Measurements from ENCODE around the gene PHTF2. TPM values are rescaled to one million over a fixed set of nuclear protein-coding genes. Genes with fewer than 3 reads are reported as not detected.
A peak's percentile ranks its signal among the peaks of the same experiment; 100 is the strongest.

The PHTF2 gene
- total and polyA plus RNA-seq, 11 donors: 9.6 to 47.2 (median 24.2) TPM

DNA sequence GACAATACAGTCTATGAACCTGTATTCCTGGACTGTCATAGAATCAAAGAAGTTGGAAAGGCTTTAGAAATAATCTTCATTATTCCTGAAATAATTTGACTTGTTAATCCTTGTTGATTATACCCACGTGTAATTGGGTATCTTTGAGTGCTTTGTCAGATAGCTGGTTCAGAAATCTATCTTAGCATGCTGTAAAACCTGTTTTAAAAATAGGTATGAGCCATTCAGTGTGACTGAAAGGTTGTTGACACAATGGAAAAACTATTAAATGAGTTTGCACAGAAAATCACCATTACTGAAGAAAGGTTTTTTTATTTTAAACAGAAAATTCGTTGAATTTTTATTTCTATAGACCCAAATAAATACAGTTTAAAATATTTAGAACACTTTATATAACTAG, 38.7 kb downstream of the PHTF2 start:
- intact Hi-C loops (cut with DNase I): loop anchor here in 1 of 10 donors (5.0 kb wide), 1 partner anchor 40 kb away; the partner anchor contains the start of genes PHTF2 and TMEM60

DNA sequence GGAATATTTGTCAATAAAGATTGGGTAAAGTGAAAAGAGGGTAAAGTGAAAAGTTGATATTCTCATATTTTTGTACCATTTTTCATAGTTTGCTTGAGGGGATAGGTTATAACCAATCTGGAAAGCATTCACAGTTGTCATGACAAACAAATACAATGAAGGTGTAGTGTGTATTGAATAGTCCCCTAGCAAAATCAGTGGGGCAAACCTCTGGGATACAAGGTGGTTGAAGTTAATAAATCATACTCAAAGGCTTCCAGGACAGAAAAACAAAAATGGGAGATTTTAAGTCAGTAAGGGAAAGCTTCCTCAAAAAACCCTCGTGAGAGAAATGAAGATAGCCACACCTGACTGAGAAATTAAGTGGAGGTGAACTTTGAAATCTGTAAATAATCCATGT, 39.4 kb downstream of the PHTF2 start:
- 60 to 74% (median 68%) methylated on average over 1 of the region's 1 CpG for WGBS, 4 donors
- intact Hi-C loops (cut with DNase I): loop anchor here in 1 of 10 donors (5.0 kb wide), 1 partner anchor 41 kb away; the partner anchor contains the start of genes PHTF2 and TMEM60
- H3K27ac ChIP-seq: no peak overlapping the region

More for the DNA sequence above, 38.7 kb downstream of the PHTF2 start:
- H3K27ac ChIP-seq: no peak overlapping the region
- peaks cover 0 to 35% (median 9%) of the 10 kb centered on the region in 12 donors for H3K4me1 ChIP-seq
- peaks cover 0 to 4% (median 0%) of the 10 kb centered on the region in 12 donors for H3K9me3 ChIP-seq
- WGBS, 4 donors: 30 to 38% (median 31%) methylated on average over 2 of the region's 2 CpGs
- DNase-seq (no peak), ATAC-seq (peak in 2 of 4 donors; percentile 49 to 64)
- H3K4me3 ChIP-seq: no peak overlapping the region
- H3K36me3 ChIP-seq: no peaks in the 10 kb centered on the region
- no peaks in the 10 kb centered on the region for H3K27me3 ChIP-seq
- TF ChIP-seq, protein P1, sequence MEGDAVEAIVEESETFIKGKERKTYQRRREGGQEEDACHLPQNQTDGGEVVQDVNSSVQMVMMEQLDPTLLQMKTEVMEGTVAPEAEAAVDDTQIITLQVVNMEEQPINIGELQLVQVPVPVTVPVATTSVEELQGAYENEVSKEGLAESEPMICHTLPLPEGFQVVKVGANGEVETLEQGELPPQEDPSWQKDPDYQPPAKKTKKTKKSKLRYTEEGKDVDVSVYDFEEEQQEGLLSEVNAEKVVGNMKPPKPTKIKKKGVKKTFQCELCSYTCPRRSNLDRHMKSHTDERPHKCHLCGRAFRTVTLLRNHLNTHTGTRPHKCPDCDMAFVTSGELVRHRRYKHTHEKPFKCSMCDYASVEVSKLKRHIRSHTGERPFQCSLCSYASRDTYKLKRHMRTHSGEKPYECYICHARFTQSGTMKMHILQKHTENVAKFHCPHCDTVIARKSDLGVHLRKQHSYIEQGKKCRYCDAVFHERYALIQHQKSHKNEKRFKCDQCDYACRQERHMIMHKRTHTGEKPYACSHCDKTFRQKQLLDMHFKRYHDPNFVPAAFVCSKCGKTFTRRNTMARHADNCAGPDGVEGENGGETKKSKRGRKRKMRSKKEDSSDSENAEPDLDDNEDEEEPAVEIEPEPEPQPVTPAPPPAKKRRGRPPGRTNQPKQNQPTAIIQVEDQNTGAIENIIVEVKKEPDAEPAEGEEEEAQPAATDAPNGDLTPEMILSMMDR (IDR thresholded peaks at IDR 0.05): no peak
- TF ChIP-seq POLR2A (IDR thresholded peaks at IDR 0.05): no peak

DNA sequence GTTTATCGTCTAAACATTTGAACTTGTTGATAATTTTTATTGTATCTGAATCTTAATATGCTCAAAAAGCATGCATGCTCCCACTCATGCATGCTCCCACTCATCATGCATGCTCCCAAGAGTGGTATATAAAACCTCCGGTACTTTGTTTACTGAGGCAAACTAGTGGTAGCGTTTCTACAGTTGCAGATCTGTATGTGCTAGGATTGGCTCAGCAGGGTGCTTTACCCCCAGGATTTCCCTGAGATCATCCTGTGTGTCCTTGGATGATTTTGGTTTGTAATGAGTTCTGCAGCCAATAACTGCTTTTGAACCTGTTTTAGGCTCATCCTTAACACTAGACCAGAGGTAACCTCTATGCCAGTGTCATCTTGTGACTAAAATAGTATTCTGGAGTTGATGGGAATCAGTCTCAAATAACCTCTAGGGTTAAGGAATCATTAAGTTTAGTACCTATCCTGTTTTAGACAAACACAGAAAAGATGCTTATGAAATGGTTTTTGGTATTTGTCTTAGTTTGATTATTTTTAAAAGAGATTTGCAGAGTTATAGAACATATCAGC, 40.4 kb downstream of the PHTF2 start:
- Histone ChIP-seq H3K27ac (no peak overlapping the region), H3K9me3 (peaks cover 0 to 4% (median 0%) of the 10 kb centered on the region in 12 donors), H3K36me3 (no peaks in the 10 kb centered on the region), H3K27me3 (no peaks in the 10 kb centered on the region), H3K4me3 (no peak overlapping the region), H3K4me1 (peaks cover 0 to 33% (median 8%) of the 10 kb centered on the region in 12 donors)
- TF ChIP-seq, protein P1 (IDR thresholded peaks at IDR 0.05): no peak
- TF ChIP-seq POLR2A (IDR thresholded peaks at IDR 0.05): no peak
- intact Hi-C loops (cut with DNase I): loop anchor here in 1 of 10 donors (5.0 kb wide), 1 partner anchor 42 kb away; the partner anchor contains the start of genes PHTF2 and TMEM60
- ATAC-seq: no peak
- WGBS, 4 donors: 46 to 64% (median 49%) methylated on average over 3 of the region's 3 CpGs
- DNase-seq: no peak

More for the DNA sequence above, 39.4 kb downstream of the PHTF2 start:
- Histone ChIP-seq H3K4me1 (peaks cover 0 to 35% (median 9%) of the 10 kb centered on the region in 12 donors), H3K9me3 (peaks cover 0 to 4% (median 0%) of the 10 kb centered on the region in 12 donors), H3K36me3 (no peaks in the 10 kb centered on the region), H3K4me3 (no peak overlapping the region), H3K27me3 (no peaks in the 10 kb centered on the region)
- no peak for ATAC-seq
- TF ChIP-seq POLR2A (IDR thresholded peaks at IDR 0.05): no peak
- TF ChIP-seq, protein P1 (IDR thresholded peaks at IDR 0.05): no peak
- DNase-seq: no peak

DNA sequence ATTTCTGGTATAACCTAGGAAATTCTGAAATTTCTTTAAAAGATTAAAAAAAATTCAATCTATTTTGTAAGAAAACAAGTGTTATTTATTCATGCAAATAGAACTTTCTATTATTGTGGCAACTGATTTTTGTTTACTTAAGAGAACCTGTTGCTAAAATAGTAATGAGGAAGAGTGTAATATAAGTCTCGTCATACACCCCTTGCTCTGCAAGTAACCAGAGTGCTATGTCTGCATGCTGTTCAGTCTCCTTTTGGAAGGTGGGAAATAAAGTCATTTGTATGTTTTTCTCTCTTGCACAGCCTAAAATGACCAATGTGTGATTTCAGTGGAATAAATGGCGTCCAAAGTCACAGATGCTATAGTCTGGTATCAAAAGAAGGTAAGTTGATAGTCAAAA, 41.3 kb downstream of the PHTF2 start:
- H3K4me3 ChIP-seq: no peak overlapping the region
- 70 to 83% (median 77%) methylated on average over 2 of the region's 2 CpGs for WGBS, 4 donors

More for the DNA sequence above, 41.3 kb downstream of the PHTF2 start:
- H3K36me3 ChIP-seq: no peaks in the 10 kb centered on the region
- DNase-seq (no peak), ATAC-seq (no peak)
- H3K9me3 ChIP-seq: peaks cover 0 to 4% (median 0%) of the 10 kb centered on the region in 12 donors
- H3K4me1 ChIP-seq: peaks cover 0 to 24% (median 7%) of the 10 kb centered on the region in 12 donors
- intact Hi-C loops (cut with DNase I): loop anchor here in 1 of 10 donors (5.0 kb wide), 1 partner anchor 43 kb away; the partner anchor contains the start of genes PHTF2 and TMEM60
- TF ChIP-seq, protein P1 (IDR thresholded peaks at IDR 0.05): no peak
- TF ChIP-seq POLR2A (IDR thresholded peaks at IDR 0.05): no peak
- no peaks in the 10 kb centered on the region for H3K27me3 ChIP-seq
- no peak overlapping the region for H3K27ac ChIP-seq
